Spleen (tissue), 11 donors: ENCODE results near the gene CCDC15. TPM values are rescaled to one million over a fixed set of nuclear protein-coding genes. Genes with fewer than 3 reads are reported as not detected.

Source experiments
- DNase-seq: peaks from one replicate; pipeline ENCODE4 v3.0.0-alpha.2; 2020
- H3K27ac ChIP-seq, 8 donors: fragments of 200-600 bp; sonication (generic) in 7 of 8; 1 replicate in 4 of 8; 2 replicates in 4 of 8; pipeline versions ENCODE4 v1.5.0 to v1.8.0; 2016 to 2021; ENCODE audit warnings: inconsistent platforms in 4 of 8, mild to moderate bottlenecking in 4 of 8, moderate library complexity in 1 of 8
- H3K27me3 ChIP-seq, 7 donors: fragments of 200-600 bp; sonication (generic) in 6 of 7; replicated peaks in 1 of 7; 1 replicate in 4 of 7; 2 replicates in 3 of 7; pipeline versions ENCODE4 v1.5.0 to v1.8.0; 2016 to 2021; ENCODE audit warnings: inconsistent platforms in 3 of 7, mild to moderate bottlenecking in 1 of 7
- H3K36me3 ChIP-seq, 6 donors: fragments of 200-600 bp; sonication (generic) in 5 of 6; 1 replicate in 4 of 6; 2 replicates in 2 of 6; pipeline versions ENCODE4 v1.5.0 to v1.8.0; 2016 to 2021; ENCODE audit warnings: inconsistent platforms in 2 of 6
- H3K4me1 ChIP-seq, 6 donors: fragments of 200-600 bp; sonication (generic) in 5 of 6; 1 replicate in 3 of 6; 2 replicates in 3 of 6; pipeline versions ENCODE4 v1.5.0 to v1.8.0; 2016 to 2021; ENCODE audit warnings: inconsistent platforms in 3 of 6
- H3K4me3 ChIP-seq, 8 donors: fragments of 200-600 bp; sonication (generic) in 7 of 8; 1 replicate in 4 of 8; 2 replicates in 4 of 8; pipeline versions ENCODE4 v1.5.0 to v1.8.0; 2016 to 2021; ENCODE audit warnings: inconsistent platforms in 4 of 8, mild to moderate bottlenecking in 4 of 8, moderate library complexity in 2 of 8
- H3K9me3 ChIP-seq, 8 donors: fragments of 200-600 bp; sonication (generic) in 7 of 8; 1 replicate in 4 of 8; 2 replicates in 4 of 8; pipeline versions ENCODE4 v1.5.0 to v1.8.0; 2016 to 2021; ENCODE audit warnings: inconsistent platforms in 4 of 8
- POLR2A ChIP-seq, 3 donors: fragments of 450-650 bp; IDR thresholded peaks; one replicate each; pipeline ENCODE4 v1.5.1; 2017; ENCODE audit warnings: antibody characterized with exemption in 3 of 3, mild to moderate bottlenecking in 1 of 3
- POLR2AphosphoS5 ChIP-seq, 3 donors: sonication (generic); formaldehyde crosslinking; IDR thresholded peaks; one replicate each; pipeline ENCODE4 v1.5.1; 2017; ENCODE audit warnings: antibody characterized with exemption in 3 of 3
- WGBS, 5 donors: extraction: QIAGEN DNeasy Blood & Tissue Kit in 3 of 5; methylation state at CpG; one replicate each; pipeline versions ENCODE4 v1.1.5 to v1.1.7; 2013 to 2018; 5-methylcytosine and 5-hydroxymethylcytosine counted together
- intact Hi-C: fragments of 100-400 bp; cut with DNase I; formaldehyde crosslinking; loops from one replicate; pipeline ENCODE4 v1.15.0; 2023; ENCODE audit warnings: low total_unique reads
- polyA plus RNA-seq, 3 donors: library from polyadenylated mRNA; stranded (reverse); fragments of 200-250 nt; gene quantifications; one replicate each; pipeline ENCODE4 v1.2.1, GENCODE V29; 2013
- total RNA-seq, 7 donors: library from RNA; depleted of rRNA in 3 of 7; stranded (reverse); fragments of >200 nt in 3 of 7; fragmentation: NEBNext Ultra II Directional in 4 of 7; extraction: Animal tissue kit (Norgen Biotek cat#: 25700) in 4 of 7; gene quantifications; one replicate each; pipeline versions ENCODE4 v1.1.0 to v1.2.1, GENCODE V29; 2016 to 2021
- TF ChIP-seq, protein P1 (sequence below), 11 experiments: fragments of 200-600 bp in 7 of 11; fragments of 450-650 bp in 4 of 11; sonication (generic) in 4 of 11; IDR thresholded peaks in 8 of 11; conservative IDR thresholded peaks in 3 of 11; 1 replicate in 7 of 11; 2 replicates in 4 of 11; pipeline versions ENCODE4 v1.4.0 to v1.8.0; 2016 to 2021; ENCODE audit warnings: antibody characterized with exemption in 11 of 11, inconsistent platforms in 4 of 11, mild to moderate bottlenecking in 1 of 11
- donor health status: healthy with polysubstance abuse.
- donor health status: DM: no; HTN: no; CAD: no; lungs with moderate emphysema.
- donor health status: DM: no; HTN: no; CAD: no.
- donor health status: Bipolar disorder and iron deficiency.
- donor health status: healthy.
- donor health status: DM: no; HTN: no; CAD: no.
- donor health status: DM: yes; HTN: yes; CAD: no.

Gene CCDC15
- total and polyA plus RNA-seq, 10 donors = 0.61 to 3.6 (median 2.2) TPM

DNA sequence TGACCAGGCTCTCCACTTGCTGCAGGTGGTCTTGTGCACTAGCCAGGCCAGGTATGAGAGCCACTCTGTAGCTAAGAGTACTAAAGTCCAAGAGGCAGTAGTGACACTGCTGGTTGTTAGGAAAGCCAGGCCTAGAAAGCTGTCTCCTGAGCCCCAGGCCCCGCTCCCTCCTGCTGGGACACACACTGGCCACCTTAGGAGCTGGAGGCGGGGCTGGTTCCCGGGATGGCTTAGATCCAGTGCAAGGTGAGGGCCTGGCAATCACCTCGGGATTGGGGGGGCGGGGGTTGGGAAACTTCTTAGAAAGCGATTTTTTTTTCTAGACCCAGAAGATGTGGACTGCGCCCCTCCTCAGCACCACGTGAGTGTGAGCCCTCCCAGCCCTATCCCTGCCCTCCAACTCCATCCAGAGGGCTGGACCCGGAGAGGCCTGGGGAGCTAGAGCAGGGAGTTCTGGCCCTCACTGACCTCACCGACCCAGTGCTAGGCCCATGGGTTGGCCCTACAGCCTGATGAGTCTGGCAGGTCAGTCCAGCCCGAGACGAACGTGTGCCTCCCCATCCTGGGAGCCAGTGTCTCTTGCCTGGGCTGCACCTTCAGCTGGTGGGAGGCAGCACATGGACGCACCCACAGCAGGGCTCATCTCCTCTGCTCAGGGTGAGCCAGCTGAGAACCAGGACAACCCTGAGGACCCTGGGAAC lies 127.2 kb downstream of the CCDC15 start:
- Histone ChIP-seq H3K36me3 (peaks cover 0 to 83% (median 0%) of the 10 kb centered on the region in 6 donors), H3K4me1 (peaks cover 0 to 30% (median 1%) of the 10 kb centered on the region in 6 donors), H3K27me3 (peaks cover 0 to 3% (median 0%) of the 10 kb centered on the region in 7 donors), H3K9me3 (no peaks in the 10 kb centered on the region), H3K4me3 (no peak overlapping the region), H3K27ac (no peak overlapping the region)
- no peak for TF ChIP-seq POLR2A (IDR thresholded peaks at IDR 0.05)
- TF ChIP-seq, protein P1, sequence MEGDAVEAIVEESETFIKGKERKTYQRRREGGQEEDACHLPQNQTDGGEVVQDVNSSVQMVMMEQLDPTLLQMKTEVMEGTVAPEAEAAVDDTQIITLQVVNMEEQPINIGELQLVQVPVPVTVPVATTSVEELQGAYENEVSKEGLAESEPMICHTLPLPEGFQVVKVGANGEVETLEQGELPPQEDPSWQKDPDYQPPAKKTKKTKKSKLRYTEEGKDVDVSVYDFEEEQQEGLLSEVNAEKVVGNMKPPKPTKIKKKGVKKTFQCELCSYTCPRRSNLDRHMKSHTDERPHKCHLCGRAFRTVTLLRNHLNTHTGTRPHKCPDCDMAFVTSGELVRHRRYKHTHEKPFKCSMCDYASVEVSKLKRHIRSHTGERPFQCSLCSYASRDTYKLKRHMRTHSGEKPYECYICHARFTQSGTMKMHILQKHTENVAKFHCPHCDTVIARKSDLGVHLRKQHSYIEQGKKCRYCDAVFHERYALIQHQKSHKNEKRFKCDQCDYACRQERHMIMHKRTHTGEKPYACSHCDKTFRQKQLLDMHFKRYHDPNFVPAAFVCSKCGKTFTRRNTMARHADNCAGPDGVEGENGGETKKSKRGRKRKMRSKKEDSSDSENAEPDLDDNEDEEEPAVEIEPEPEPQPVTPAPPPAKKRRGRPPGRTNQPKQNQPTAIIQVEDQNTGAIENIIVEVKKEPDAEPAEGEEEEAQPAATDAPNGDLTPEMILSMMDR (IDR thresholded peaks at IDR 0.05 in 8 of 11, conservative IDR thresholded peaks at IDR 0.05 in 3 of 11) = no peak
- no peak for TF ChIP-seq POLR2AphosphoS5 (IDR thresholded peaks at IDR 0.05)
- intact Hi-C loops = no loop called here
- DNase-seq = no peak
- WGBS, 5 donors = 75 to 93% (median 80%) methylated on average over 1 to 14 of the region's 14 CpGs

DNA sequence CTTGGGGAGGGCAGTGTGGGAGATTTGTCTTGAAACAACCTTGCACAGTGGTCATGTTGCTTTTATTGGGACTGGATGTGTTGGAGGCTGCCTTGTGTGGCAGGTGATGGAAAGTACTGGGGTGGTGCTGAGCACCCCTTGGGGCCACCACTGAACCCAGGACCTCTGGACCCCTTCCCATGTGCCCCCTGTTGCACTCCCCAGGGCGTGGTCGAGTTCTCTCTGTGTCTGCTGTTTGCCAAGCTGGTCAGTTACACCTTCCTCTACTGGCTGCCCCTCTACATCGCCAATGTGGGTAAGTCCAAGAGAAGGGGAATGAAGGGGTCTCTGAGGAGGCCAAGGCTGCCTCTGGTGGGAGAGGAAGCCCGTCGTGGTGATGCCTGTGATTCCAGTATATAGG lies 128.0 kb downstream of the CCDC15 start:
- Histone ChIP-seq H3K27me3 (peaks cover 0 to 3% (median 0%) of the 10 kb centered on the region in 7 donors), H3K27ac (peak overlapping the region in 2 of 8 donors; percentile 62 to 76), H3K9me3 (no peaks in the 10 kb centered on the region), H3K36me3 (peaks cover 0 to 85% (median 0%) of the 10 kb centered on the region in 6 donors), H3K4me1 (peaks cover 0 to 22% (median 0%) of the 10 kb centered on the region in 6 donors), H3K4me3 (no peak overlapping the region)
- TF ChIP-seq, protein P1 (IDR thresholded peaks at IDR 0.05 in 8 of 11, conservative IDR thresholded peaks at IDR 0.05 in 3 of 11) = no peak
- no peak for TF ChIP-seq POLR2AphosphoS5 (IDR thresholded peaks at IDR 0.05)
- no peak for TF ChIP-seq POLR2A (IDR thresholded peaks at IDR 0.05)
- intact Hi-C loops = no loop called here
- 86 to 94% (median 90%) methylated on average over 5 of the region's 5 CpGs for WGBS, 5 donors
- no peak for DNase-seq

DNA sequence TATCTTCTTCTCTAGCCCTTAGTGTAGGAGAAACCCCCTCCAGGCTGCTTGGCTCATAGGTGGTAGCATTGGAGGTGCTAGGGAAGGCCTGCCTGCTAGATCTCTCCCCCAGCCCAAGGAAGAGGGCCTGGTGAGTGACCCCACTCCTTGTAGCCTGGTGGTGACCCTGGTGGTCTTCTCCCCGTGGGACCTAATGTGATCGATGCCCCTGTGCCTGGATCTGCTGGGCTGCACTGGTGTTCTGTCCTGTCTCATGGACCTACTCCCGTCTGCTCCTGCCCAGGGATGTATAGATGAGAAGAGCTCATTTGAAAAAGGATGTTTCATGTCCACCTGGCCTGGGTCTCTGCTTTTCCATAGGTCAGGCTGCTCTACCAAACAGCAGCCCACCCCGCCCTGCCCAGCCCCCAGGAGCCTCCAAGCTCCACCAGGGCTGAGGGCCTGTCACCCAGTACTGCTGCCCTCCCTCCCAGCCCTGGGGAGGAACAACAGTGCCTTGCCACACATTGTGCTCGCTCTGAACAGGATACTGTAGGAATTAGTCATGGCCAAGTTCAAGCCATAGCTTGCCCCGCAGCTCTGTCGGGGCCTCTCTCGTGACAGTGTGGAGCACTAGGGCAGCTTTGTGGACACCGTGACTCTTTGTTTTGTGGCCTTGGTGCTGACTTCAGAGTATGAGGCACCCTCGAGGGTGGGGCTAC lies 128.8 kb downstream of the CCDC15 start:
- intact Hi-C loops = no loop called here
- TF ChIP-seq POLR2A (IDR thresholded peaks at IDR 0.05) (no peak), POLR2AphosphoS5 (IDR thresholded peaks at IDR 0.05) (peak in 1 of 3 donors; percentile 57)
- peaks cover 0 to 3% (median 0%) of the 10 kb centered on the region in 7 donors for H3K27me3 ChIP-seq
- peak overlapping the region in 6 of 8 donors; percentile 54 to 76 (median 58) for H3K27ac ChIP-seq
- 69 to 81% (median 80%) methylated on average over 10 of the region's 10 CpGs for WGBS, 5 donors
- H3K9me3 ChIP-seq = no peaks in the 10 kb centered on the region
- peaks cover 0 to 80% (median 0%) of the 10 kb centered on the region in 6 donors for H3K36me3 ChIP-seq
- peaks cover 0 to 18% (median 0%) of the 10 kb centered on the region in 6 donors for H3K4me1 ChIP-seq
- DNase-seq = no peak
- no peak overlapping the region for H3K4me3 ChIP-seq

DNA sequence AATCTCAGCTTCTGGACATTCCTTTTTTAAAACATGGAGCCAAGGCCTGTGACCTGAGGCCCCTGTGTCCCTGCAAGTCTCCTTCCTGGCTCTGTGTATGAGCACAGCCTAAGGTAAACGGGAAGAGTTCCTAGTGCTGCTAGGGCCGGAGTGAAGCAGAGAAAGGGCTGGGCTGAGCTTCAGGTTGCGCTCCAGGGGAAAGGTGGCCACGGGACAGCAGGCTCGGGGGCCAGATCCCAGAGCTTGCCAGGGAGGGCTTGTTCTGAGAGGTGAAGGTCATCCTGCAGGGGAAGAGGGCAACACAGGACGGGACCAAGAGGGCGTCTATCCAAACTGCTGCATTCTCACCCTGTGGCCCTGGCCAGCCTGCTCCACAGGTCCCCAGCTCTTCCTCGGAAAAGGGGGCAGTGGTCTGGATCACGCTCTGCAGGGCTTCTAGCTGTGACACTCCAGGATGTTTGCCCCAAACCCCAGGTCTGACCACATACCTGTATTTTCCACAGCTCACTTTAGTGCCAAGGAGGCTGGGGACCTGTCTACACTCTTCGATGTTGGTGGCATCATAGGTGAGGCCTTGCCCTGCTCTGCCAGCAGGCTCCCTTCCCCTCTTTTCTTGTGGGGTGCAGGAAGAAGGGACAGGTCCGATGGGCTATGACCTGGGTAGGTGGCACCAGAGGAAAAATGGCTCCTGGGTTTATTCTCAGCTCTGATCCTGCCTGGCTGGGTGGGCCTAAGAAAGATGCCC lies 129.5 kb downstream of the CCDC15 start:
- no peak for DNase-seq
- WGBS, 5 donors = 69 to 82% (median 76%) methylated on average over 11 of the region's 11 CpGs
- TF ChIP-seq POLR2A (IDR thresholded peaks at IDR 0.05) (no peak), POLR2AphosphoS5 (IDR thresholded peaks at IDR 0.05) (peak in 2 of 3 donors; percentile 21 to 52)
- TF ChIP-seq, protein P1 (IDR thresholded peaks at IDR 0.05 in 8 of 11, conservative IDR thresholded peaks at IDR 0.05 in 3 of 11) = no peak
- H3K27ac ChIP-seq = peak overlapping the region in 6 of 8 donors; percentile 54 to 76 (median 58)
- peaks cover 0 to 18% (median 0%) of the 10 kb centered on the region in 6 donors for H3K4me1 ChIP-seq
- intact Hi-C loops = no loop called here
- H3K9me3 ChIP-seq = no peaks in the 10 kb centered on the region
- no peak overlapping the region for H3K4me3 ChIP-seq
- peaks cover 0 to 87% (median 0%) of the 10 kb centered on the region in 6 donors for H3K36me3 ChIP-seq
- peaks cover 0 to 3% (median 0%) of the 10 kb centered on the region in 7 donors for H3K27me3 ChIP-seq
